ENCODE data around the gene TRAK1.

- TF ChIP-seq CTCF (IDR thresholded peaks at IDR 0.05) (no peak), POLR2A (IDR thresholded peaks at IDR 0.05) (no peak)
Observed at GRCh38 chr3:42184651-42185443, 93.7 kb downstream of the TRAK1 start.
